AG08396 (cell line): Measurements from ENCODE around the gene RABGAP1L.
"Not testable (repeated sequence)": the region's sequence is repeated elsewhere in the genome, so short reads cannot be mapped to it uniquely, and the experiment has no call there.

Source experiments
- DNase-seq: peaks from one replicate; pipeline ENCODE4 v3.0.0; 2012; ENCODE audit warnings: low spot score, mixed read lengths

The RABGAP1L gene

GRCh38 chr1:174242856-174243255 lies 83.5 kb downstream of the RABGAP1L start:
- no peak for DNase-seq

- no peak for DNase-seq
Measured at GRCh38 chr1:174243451-174244000, 84.2 kb downstream of the RABGAP1L start.

GRCh38 chr1:174244017-174244416 lies 84.7 kb downstream of the RABGAP1L start:
- DNase-seq: no peak

DNA sequence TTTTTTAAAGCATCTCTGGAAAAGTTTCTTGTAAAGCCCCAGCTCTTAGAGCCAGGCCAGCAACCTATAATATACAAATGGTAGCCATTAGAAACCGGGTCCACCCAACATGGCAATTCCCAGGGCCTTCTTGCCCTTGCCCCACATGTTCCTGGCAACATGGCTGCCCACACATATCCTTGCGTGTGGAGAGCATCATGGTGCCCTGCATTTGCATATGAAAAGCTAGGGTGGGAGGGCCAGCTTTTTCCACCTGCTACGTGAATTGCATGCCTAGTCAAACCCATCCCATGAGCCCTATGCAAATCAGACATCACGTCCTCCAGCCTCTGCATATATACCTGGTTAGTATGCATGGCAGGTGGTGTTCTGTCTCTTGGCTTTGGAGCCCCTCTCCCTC lies 88.2 kb downstream of the RABGAP1L start:
- DNase-seq: no peak

DNA sequence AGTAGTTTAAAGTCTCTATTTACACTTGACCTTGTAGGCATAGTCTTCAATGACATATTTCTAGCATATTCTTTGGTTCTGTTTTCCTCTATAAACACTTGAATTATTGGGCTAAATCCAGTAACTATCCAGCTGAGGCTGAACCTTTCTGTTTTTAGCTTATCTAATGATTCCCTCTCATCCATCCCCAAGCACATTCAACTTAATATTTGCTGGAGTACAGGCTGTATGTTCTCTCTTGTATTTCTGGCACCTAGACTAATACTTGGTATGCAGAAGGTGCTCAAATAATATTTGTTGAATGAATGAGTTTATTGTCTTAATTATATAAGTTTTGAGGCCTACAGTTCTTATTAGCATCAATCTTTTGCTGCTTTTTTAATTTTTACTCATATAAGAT lies 88.7 kb downstream of the RABGAP1L start:
- no peak for DNase-seq

DNA sequence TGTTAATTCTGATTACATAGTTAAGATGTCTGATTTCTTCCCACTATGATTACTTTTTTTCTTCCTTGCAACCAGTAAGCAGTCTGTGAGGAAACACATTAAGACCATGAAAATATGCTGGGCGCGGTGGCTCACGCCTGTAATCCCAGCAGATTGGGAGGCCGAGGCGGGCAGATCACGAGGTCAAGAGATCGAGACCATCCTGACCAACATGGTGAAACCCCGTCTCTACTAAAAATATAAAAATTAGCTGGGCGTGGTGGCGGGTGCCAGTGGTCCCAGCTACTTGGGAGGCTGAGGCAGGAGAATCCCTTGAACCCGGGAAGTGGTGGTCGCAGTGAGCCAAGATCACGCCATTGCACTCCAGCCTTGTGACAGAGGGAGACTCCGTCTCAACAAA lies 97.1 kb downstream of the RABGAP1L start:
- DNase-seq: not testable (repeated sequence)

DNA sequence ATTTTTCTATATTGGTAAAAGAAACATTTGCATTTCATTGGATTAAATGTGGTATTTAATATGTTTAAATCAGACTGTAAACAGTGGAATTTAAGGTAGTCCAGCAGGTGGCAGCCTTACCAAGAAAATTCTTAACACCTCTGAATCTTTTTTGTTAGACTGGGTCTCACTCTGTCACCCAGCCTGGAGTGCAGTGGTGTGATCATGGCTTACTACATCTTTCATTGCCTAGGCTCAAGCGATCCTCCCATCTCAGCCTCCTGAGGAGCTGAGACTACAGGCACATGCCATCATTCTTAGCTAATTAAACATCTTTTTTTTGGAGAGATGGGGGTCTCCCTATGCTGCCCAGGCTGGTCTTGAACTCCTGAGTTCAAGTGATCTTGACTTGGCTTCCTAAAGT lies 98.8 kb downstream of the RABGAP1L start:
- DNase-seq: peak; percentile 11

DNA sequence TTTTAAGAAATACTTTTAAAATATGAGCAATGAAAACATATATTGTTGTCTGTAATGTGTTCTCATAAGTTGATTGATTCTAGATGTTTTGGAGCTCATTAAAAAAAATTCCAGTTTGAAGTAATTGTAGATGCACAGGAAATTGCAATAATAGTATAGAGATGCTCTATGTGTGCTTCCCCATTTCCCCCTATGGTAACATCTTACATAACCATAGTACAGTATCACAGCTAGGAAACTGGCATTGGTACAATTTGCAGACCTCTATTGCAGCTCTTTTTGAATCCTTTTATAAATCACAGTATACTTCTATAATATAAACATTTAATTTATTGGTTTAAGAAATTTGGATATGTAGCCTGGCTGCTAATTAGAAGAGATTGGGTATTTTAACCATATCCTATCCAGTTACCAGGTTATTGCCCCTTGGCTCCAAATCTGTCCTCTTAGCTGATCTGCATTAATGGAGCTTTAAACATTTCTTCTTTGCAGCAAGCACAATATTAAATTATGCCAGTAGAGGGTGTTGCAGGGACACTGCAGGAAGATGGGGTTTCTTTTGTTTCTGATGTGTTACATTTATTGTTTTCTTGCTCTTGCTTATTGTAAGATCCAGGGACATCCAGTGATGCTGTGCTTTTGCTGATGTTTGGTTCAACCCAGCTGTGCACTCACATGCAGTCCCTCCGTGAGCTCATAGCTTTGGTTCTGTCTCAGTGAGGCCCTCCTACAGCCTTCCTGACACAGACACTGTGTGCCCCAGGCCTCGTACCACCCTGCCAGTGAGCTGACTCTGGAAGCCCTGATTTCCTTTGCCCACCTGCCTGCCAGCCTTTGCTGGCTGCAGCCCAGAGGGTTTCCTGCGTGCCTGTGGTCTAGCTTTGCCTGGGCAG lies 103.3 kb downstream of the RABGAP1L start:
- DNase-seq: peak; percentile 55

- DNase-seq: no peak
Measured at GRCh38 chr1:174265282-174265681, 106.0 kb downstream of the RABGAP1L start.

DNA sequence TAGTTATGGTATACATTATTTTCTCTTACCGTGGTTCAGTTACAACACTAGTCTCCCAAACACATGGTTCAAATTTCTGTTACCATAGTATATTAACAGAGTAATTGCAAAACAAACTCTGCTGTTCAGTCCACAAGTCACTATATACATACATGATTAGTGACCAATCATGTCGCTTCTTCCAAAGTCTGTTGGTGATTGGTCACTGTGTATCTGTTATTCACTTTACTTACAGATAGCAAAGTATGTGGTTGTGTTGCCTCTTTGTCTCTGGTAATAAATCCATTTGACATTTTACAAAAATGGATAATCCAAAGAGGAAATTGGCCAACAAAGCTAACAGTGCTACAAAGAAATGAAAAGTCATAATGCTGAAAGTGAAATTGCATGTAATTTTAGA lies 107.2 kb downstream of the RABGAP1L start:
- DNase-seq: no peak

- no peak for DNase-seq
Measured at GRCh38 chr1:174266991-174267612, 107.8 kb downstream of the RABGAP1L start.

GRCh38 chr1:174269989-174270651 lies 110.8 kb downstream of the RABGAP1L start:
- DNase-seq: no peak

- DNase-seq: no peak
Measured at GRCh38 chr1:174273190-174273589, 113.9 kb downstream of the RABGAP1L start.

DNA sequence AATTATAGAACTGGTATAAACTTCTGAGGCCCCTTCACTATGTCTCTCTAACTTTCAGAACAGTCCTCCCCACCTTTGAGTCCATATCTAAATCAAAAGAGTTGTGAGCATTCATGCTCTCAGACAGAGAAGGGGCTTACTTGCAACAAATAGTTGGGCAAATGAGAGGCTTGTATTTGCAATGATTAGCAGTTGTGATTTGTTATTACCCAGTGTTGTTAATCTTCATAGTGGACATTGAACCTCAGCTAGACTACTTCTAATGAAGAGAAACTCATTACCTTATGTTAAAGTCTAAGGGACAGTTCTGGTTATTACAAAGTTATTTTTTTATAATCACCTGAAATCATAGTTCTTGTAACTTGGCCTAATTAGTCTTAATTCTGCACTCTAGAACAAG lies 114.5 kb downstream of the RABGAP1L start:
- no peak for DNase-seq

- DNase-seq: no peak
Measured at GRCh38 chr1:174274452-174274851, 115.1 kb downstream of the RABGAP1L start.

DNA sequence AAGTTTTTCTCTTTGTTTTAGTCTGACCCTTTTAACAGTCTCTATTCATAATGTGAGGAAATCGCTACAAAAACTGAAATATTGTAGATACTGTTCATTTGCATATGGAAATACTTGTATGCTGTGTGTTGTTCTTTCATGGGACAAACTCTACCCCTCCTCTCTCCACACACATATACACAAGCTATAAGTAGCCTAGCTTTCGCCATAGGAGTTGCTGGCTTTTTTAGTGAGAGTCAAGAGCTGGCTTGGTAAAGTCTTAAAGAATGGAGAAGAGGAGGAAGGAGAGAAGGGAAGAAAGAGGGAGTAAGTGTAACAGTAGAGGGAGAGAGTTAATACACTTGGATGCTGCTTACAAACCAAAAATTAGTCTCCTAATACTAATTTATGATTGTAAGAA lies 115.6 kb downstream of the RABGAP1L start:
- DNase-seq: no peak

DNA sequence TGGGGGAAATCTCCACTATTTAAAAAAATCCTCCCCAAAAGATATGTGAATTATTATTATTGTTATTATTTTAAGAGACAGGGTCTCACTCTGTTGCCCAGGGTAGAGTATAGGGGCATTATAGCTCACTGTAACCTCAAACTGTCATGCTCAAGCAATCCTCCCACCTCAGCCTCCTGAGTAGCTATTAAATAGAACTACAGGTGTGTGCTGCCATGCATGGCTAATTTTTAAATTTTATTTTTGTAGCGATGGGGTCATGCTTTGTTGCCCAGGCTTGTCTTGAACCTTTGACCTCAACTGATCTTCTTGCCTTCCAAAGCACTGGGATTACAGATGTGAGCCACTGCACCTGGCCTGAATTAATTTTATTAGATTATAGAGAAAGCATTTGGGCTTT lies 116.8 kb downstream of the RABGAP1L start:
- DNase-seq: no peak

- no peak for DNase-seq
Measured at GRCh38 chr1:174284052-174284451, 124.7 kb downstream of the RABGAP1L start.

DNA sequence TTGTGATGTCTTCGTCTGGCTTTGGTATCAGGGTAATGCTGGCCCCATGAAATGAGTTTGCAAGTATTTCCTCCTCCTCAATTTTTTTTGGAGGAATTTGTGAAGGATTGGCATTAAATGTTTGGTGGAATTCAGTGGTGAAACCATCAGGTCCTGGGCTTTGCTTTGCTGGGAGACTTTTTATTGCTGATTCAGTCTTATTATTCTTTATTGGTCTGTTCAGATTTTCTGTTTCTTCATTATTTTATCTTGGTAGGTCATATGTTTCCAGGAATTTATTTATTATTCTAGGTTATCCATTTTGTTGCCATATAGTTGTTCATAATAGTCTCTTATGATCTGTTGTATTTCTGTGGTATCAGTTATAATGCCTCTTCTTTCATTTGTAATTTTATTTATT lies 126.7 kb downstream of the RABGAP1L start:
- no peak for DNase-seq

DNA sequence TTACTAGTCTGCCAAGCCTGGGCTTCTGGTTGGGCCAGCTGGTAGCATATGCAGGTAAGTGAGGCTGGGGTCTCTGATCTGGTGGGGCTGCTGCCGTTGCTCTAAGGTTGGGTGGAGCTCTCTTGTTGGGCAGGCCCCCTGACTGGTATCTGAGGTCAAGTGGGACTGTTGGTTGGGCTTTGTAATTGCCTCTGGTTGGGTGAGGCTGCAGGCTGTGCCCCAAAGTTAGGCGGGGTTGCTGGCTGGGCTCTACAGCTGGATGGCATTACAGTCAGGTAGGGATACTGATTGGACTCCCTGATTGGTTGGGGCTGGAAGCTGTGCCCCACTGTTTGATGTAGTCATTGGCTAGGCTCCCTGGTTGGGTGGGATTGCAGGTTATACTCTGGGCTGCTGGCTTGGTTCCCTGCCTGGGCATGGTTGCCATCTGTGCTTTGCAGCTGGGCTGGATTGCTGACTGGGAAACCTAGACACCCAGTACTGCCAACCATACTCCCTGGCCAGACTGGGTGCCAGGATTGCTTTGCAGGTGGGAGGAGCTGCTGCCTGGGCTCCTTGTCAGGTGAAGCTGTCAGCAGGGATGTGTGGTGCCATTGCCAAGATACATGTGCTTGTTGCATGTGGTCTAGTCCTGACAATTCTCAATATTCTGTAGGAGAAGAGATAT lies 130.5 kb downstream of the RABGAP1L start:
- DNase-seq: no peak

GRCh38 chr1:174291059-174291458 lies 131.7 kb downstream of the RABGAP1L start:
- DNase-seq: no peak

DNA sequence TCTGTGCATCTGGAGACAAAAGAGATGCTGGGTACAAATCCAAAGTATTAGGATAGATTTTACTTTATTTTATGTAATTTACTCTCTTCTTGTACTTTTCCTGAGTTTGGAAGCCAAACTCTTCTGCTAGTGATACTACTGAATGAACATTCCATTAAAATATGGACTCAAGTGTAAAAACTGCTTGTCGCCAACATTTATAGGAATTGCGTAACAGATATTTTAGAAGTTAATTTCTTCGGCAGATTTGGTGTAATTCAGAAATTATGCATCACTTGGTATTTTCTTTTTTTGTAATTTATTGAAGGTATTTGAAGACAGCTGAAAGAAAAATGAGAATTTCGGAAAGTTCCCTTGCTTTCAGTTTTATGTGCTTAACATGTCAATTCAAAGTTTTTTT lies 137.0 kb downstream of the RABGAP1L start:
- no peak for DNase-seq
